ENCODE measurements around the gene MAP2.

DNA sequence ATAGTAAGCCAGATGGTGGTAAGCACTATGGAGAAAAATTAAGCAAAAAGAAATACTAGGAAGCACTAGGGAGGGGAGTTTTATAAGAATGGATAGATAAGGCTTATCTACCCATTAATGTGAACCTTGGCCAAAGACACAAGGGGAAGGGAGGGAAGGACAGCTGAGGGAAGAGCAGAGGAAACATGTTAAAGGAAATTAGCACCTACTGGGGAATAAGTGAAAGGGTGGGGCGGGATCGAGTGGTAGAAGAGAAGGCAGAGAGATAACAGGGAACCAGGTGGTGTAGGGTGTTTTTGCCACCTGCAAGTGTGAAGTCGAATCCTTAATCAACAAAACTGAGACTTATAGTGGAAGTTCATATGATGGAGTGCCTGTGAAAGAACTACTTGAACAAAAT, 349.5 kb downstream of the MAP2 start:
- no peak for TF ChIP-seq EZH2 (IDR thresholded peaks at IDR 0.05; ENCODE audit: low read depth, unreplicated experiment)
- TF ChIP-seq, protein P1, sequence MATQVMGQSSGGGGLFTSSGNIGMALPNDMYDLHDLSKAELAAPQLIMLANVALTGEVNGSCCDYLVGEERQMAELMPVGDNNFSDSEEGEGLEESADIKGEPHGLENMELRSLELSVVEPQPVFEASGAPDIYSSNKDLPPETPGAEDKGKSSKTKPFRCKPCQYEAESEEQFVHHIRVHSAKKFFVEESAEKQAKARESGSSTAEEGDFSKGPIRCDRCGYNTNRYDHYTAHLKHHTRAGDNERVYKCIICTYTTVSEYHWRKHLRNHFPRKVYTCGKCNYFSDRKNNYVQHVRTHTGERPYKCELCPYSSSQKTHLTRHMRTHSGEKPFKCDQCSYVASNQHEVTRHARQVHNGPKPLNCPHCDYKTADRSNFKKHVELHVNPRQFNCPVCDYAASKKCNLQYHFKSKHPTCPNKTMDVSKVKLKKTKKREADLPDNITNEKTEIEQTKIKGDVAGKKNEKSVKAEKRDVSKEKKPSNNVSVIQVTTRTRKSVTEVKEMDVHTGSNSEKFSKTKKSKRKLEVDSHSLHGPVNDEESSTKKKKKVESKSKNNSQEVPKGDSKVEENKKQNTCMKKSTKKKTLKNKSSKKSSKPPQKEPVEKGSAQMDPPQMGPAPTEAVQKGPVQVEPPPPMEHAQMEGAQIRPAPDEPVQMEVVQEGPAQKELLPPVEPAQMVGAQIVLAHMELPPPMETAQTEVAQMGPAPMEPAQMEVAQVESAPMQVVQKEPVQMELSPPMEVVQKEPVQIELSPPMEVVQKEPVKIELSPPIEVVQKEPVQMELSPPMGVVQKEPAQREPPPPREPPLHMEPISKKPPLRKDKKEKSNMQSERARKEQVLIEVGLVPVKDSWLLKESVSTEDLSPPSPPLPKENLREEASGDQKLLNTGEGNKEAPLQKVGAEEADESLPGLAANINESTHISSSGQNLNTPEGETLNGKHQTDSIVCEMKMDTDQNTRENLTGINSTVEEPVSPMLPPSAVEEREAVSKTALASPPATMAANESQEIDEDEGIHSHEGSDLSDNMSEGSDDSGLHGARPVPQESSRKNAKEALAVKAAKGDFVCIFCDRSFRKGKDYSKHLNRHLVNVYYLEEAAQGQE (IDR thresholded peaks at IDR 0.05; ENCODE audit: unreplicated experiment): no peak
- TF ChIP-seq, protein P2, sequence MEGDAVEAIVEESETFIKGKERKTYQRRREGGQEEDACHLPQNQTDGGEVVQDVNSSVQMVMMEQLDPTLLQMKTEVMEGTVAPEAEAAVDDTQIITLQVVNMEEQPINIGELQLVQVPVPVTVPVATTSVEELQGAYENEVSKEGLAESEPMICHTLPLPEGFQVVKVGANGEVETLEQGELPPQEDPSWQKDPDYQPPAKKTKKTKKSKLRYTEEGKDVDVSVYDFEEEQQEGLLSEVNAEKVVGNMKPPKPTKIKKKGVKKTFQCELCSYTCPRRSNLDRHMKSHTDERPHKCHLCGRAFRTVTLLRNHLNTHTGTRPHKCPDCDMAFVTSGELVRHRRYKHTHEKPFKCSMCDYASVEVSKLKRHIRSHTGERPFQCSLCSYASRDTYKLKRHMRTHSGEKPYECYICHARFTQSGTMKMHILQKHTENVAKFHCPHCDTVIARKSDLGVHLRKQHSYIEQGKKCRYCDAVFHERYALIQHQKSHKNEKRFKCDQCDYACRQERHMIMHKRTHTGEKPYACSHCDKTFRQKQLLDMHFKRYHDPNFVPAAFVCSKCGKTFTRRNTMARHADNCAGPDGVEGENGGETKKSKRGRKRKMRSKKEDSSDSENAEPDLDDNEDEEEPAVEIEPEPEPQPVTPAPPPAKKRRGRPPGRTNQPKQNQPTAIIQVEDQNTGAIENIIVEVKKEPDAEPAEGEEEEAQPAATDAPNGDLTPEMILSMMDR (conservative IDR thresholded peaks at IDR 0.05; ENCODE audit: low read depth in 2 of 2): no peak
- TF ChIP-seq STAT1 (IDR thresholded peaks at IDR 0.05; ENCODE audit: unreplicated experiment): no peak
- TF ChIP-seq POLR2AphosphoS5 (IDR thresholded peaks at IDR 0.05; ENCODE audit: low read depth): no peak
- TF ChIP-seq CREB1 (CRISPR knock-in tag; IDR thresholded peaks at IDR 0.05; ENCODE audit: low read depth): no peak
- TF ChIP-seq EZH2phosphoT487 (IDR thresholded peaks at IDR 0.05; ENCODE audit: unreplicated experiment): no peak
- TF ChIP-seq NANOG (IDR thresholded peaks at IDR 0.05; ENCODE audit: borderline replicate concordance): no peak
- TF ChIP-seq, protein P3, sequence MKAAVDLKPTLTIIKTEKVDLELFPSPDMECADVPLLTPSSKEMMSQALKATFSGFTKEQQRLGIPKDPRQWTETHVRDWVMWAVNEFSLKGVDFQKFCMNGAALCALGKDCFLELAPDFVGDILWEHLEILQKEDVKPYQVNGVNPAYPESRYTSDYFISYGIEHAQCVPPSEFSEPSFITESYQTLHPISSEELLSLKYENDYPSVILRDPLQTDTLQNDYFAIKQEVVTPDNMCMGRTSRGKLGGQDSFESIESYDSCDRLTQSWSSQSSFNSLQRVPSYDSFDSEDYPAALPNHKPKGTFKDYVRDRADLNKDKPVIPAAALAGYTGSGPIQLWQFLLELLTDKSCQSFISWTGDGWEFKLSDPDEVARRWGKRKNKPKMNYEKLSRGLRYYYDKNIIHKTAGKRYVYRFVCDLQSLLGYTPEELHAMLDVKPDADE (IDR thresholded peaks at IDR 0.05): no peak
- no peak for TF ChIP-seq JUNB (IDR thresholded peaks at IDR 0.05; ENCODE audit: unreplicated experiment)
- no peak for TF ChIP-seq ZNF331 (CRISPR knock-in tag; IDR thresholded peaks at IDR 0.05; ENCODE audit: low read depth)
- TF ChIP-seq ZNF114 (CRISPR knock-in tag; IDR thresholded peaks at IDR 0.05): no peak
- TF ChIP-seq, protein P4, sequence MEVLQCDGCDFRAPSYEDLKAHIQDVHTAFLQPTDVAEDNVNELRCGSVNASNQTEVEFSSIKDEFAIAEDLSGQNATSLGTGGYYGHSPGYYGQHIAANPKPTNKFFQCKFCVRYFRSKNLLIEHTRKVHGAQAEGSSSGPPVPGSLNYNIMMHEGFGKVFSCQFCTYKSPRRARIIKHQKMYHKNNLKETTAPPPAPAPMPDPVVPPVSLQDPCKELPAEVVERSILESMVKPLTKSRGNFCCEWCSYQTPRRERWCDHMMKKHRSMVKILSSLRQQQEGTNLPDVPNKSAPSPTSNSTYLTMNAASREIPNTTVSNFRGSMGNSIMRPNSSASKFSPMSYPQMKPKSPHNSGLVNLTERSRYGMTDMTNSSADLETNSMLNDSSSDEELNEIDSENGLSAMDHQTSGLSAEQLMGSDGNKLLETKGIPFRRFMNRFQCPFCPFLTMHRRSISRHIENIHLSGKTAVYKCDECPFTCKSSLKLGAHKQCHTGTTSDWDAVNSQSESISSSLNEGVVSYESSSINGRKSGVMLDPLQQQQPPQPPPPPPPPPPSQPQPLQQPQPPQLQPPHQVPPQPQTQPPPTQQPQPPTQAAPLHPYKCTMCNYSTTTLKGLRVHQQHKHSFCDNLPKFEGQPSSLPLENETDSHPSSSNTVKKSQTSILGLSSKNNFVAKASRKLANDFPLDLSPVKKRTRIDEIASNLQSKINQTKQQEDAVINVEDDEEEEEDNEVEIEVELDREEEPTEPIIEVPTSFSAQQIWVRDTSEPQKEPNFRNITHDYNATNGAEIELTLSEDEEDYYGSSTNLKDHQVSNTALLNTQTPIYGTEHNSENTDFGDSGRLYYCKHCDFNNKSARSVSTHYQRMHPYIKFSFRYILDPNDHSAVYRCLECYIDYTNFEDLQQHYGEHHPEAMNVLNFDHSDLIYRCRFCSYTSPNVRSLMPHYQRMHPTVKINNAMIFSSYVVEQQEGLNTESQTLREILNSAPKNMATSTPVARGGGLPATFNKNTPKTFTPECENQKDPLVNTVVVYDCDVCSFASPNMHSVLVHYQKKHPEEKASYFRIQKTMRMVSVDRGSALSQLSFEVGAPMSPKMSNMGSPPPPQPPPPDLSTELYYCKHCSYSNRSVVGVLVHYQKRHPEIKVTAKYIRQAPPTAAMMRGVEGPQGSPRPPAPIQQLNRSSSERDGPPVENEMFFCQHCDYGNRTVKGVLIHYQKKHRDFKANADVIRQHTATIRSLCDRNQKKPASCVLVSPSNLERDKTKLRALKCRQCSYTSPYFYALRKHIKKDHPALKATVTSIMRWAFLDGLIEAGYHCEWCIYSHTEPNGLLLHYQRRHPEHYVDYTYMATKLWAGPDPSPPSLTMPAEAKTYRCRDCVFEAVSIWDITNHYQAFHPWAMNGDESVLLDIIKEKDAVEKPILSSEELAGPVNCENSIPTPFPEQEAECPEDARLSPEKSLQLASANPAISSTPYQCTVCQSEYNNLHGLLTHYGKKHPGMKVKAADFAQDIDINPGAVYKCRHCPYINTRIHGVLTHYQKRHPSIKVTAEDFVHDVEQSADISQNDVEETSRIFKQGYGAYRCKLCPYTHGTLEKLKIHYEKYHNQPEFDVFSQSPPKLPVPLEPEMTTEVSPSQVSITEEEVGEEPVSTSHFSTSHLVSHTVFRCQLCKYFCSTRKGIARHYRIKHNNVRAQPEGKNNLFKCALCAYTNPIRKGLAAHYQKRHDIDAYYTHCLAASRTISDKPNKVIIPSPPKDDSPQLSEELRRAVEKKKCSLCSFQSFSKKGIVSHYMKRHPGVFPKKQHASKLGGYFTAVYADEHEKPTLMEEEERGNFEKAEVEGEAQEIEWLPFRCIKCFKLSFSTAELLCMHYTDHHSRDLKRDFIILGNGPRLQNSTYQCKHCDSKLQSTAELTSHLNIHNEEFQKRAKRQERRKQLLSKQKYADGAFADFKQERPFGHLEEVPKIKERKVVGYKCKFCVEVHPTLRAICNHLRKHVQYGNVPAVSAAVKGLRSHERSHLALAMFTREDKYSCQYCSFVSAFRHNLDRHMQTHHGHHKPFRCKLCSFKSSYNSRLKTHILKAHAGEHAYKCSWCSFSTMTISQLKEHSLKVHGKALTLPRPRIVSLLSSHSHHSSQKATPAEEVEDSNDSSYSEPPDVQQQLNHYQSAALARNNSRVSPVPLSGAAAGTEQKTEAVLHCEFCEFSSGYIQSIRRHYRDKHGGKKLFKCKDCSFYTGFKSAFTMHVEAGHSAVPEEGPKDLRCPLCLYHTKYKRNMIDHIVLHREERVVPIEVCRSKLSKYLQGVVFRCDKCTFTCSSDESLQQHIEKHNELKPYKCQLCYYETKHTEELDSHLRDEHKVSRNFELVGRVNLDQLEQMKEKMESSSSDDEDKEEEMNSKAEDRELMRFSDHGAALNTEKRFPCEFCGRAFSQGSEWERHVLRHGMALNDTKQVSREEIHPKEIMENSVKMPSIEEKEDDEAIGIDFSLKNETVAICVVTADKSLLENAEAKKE (CRISPR knock-in tag; IDR thresholded peaks at IDR 0.05): no peak

All from GM23338 (cell line).